HK-2 (cell line): ENCODE measurements around the gene TRPM3.

Source experiments
- DNase-seq: peaks from one replicate; pipeline ENCODE4 v3.0.0-alpha.2; 2018; ENCODE audit not compliant: unreplicated experiment

The TRPM3 gene

DNA sequence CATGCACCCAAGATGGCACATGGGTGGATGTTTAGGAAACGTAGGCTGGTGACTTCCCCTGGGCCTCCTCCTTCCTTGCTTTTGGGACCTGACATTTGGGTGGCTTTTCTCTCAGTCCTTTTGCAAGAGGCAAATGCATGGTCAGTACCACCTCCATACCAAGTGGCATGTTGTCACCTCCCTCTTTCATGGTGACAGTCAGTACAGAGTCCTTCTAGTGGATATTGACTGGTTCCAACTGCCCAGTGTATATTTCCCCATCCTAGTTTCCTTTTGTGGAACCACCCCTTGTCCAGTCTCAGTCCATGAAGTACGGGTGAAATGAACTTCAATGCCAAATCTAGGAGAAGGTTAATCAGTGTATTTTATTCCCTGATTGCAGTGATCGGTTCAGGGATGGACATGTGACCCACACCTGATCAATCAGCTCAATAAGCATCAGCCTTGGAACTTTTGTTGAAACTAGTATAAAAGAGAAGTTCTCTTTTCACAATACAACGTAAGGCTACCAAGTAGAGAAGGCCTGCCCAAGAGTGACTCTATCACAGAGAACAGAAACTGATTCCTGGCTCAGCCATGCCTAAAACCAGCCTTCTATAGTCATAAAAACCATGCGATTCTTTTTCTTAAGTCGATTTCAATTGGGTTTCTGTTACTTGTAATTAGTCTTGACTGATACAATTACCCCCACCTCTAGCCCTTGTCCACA, 563.6 kb downstream of the TRPM3 start:
- DNase-seq = no peak

GRCh38 chr9:70556771-70557170, 564.6 kb downstream of the TRPM3 start:
- DNase-seq = no peak

GRCh38 chr9:70554881-70555280, 566.5 kb downstream of the TRPM3 start:
- DNase-seq = no peak

- peak; percentile 1 for DNase-seq
These were observed 567.4 kb downstream of the TRPM3 start for GRCh38 chr9:70553707-70554673.

- no peak for DNase-seq
These were observed 568.9 kb downstream of the TRPM3 start for GRCh38 chr9:70552561-70552960.

DNA sequence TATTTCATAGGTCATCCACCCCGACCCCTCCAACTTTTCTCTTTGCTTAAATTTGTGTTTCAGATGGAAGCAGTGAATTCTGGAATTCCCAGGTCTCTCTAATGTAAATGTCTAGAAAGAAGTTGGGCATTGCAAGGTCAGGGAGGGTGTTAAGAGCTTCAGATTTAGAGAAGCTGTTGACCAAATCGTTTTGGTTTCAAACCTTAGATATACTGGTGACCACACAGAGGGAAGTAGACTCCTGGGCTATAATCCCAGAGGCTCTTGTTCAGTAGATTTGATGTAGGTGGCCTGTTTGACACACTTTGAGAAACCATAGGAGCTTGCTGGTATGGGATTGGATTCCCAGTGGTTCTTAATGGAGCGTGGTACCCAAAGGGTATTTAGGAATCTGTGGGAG, 569.6 kb downstream of the TRPM3 start:
- no peak for DNase-seq

- DNase-seq = no peak
These were observed 570.0 kb downstream of the TRPM3 start for GRCh38 chr9:70551396-70551795.

DNA sequence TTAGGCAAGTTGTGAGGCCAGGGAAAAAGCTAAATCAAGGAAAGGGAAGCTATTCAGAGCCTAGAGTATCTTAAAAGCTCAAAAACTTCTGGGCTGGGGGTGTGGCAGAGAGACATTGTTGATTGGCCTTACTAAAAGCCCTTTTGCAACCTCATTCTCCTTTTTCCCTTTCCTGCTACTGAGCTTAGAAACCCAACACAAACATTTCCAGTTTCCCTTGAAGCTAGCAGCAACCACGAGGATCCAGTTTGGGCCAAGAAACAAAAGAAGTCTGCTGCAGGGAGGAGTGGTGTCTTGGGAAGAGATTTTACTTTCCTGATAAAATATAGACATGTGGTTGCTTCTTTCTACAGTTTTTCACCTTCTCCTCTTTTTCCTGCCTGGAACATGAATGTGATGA, 571.5 kb downstream of the TRPM3 start:
- no peak for DNase-seq

- DNase-seq = no peak
These were observed 579.0 kb downstream of the TRPM3 start for GRCh38 chr9:70542311-70542931.

- no peak for DNase-seq
These were observed 581.4 kb downstream of the TRPM3 start for GRCh38 chr9:70540016-70540415.

- no peak for DNase-seq
These were observed 581.9 kb downstream of the TRPM3 start for GRCh38 chr9:70539526-70539925.

DNA sequence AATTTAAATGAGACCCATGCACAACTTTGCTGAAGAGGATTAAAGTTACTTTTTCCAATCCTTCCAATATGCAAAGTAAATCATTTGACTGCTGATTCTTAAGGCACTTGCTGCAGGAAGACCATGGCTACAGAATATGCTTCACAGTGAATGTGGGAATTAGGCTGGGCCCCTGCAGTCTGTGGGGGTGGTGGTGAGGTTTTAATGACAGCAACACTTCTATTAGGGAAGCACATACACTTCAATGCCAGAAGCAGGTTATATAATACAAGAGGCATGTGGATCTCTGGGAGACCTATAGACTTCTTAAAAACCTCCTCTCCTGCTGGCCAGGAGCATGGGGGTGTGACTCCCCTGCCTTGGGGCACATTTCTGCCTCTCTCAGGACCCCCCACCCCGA, 582.4 kb downstream of the TRPM3 start:
- no peak for DNase-seq

DNA sequence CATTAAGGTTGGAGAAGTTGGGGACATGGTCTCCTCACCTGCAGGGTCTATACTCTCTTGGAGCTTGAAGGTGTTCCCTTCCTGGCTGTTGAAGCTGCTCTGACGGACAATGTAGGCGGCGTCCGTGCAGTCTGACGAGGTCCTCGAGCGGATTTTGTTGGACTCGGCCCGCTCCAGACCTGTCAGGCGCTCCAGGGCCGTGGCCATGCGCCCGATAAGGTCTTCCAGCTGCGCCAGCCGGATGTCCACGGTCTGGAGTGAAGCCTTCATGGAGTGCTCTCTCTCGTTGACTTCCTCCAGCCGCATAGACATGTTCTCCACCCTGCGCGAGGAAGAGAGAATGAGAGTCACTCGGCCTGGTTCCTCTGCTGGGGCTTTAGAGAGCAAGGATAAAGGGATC, 584.3 kb downstream of the TRPM3 start:
- DNase-seq = no peak

DNA sequence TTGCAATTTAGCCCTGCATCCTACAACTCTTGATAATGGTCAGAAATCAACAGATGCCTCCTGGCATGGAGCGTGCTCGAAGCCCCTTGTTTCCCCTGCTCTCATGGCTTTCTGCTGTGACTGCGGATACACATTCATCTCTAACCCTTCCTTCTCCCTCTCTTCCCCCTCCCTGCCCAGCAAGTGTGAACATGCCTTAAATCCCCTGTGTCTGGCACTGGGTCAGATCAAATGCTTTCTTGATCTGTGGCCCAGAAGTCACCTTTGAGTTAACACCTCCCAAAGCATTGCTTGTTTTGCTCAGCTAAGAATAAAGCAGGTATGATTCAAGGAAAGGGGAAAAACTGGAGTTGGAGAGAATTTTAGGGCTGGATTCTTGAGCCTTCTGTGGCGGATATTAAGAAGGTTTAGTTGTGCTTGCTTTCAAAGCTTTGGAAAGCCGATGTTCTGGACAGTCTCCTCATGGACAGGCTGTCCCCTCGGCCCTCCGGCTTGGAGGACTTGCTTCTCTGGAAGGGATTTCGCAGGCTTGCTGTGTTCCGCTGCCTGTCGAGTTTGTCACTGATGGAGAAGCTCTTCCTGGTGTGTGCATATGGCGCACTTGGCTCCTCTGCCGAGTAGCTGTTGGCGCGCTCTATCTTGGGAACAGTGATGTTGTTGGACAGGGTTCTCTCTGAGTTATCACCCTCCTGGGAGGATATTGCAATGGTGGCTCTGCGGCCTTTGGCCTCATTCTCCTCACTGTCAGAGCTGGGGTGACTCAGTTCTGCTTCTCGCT, 585.7 kb downstream of the TRPM3 start:
- DNase-seq = no peak

DNA sequence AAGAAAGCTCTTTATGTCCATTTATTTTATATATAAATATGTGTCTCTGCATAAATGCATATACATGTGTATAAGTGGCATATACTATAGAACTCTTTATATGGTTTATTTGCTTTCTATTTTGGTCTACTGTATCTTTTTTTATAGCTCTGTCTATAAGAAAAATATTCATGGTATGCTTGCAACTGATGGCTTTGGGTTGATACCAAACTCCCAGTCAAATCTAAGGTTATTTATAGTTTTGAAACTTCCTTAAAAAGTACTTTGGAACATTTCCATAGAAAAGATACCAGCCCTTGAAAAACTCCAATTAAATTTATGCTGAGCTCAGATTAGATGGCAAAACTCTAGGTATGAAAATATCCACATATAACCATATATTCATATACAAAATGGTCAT, 587.0 kb downstream of the TRPM3 start:
- DNase-seq = no peak

DNA sequence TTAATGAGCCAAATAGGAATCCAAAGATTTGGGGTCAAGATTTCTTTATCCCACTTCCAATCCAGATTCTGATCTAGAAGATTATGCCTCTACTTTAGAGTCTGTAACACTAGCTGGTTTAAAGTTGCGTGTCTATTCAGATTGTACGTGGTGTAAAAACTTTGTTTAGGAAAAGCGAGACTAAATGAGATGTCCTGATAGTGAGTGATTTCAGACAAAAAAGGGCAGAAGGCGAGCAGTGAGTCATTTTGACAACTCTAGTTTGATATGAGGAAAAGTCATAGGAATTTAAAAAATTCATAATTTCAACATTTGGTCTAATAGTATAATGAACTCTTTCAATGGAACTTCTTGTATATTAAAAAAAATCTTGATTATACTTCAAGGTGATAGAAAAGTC, 587.4 kb downstream of the TRPM3 start:
- no peak for DNase-seq

DNA sequence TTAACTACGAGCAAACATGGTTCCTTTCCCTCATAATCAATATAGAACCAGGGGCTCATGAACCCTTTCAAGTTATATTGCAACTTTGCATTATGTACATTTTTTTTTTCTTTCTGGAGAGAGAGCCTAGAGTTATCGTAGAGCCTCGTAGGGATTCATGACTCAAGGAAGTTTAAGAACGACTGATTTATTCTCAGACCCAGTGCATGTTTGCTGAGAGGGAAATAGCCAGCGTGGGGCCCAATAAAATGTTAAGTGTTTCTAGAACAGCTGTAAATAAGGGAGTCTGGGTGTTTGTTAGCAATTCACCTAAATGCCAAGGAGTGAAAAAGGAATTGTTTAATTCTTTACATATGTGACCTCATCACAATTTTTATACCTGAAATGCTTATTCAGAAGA, 587.9 kb downstream of the TRPM3 start:
- DNase-seq = no peak

DNA sequence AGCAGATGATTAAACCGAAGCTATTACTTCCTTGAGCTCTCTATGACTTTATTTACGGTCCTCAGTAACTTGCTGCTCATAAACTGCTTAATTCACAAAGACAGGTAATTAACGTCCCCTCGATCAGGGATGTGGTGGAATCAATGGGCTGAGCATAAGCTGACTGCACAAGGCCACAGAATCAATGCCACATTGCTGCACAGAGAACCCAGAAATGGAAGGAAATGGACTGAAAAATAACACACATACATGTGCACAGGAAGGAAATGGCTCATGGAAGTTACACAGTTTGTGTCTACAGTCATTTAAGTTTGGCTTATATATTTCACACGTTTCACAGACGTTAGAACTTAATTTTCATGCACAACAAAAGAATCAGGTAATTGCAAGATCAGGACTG, 588.7 kb downstream of the TRPM3 start:
- no peak for DNase-seq

- DNase-seq = no peak
These were observed 590.1 kb downstream of the TRPM3 start for GRCh38 chr9:70531311-70531710.

- no peak for DNase-seq
These were observed 590.7 kb downstream of the TRPM3 start for GRCh38 chr9:70530716-70531115.

- DNase-seq = no peak
These were observed 591.6 kb downstream of the TRPM3 start for GRCh38 chr9:70529833-70530232.

- DNase-seq = no peak
These were observed 592.0 kb downstream of the TRPM3 start for GRCh38 chr9:70529377-70529776.
